ENCODE data around the gene CFAP74. TPM values are rescaled to one million over a fixed set of nuclear protein-coding genes. Genes with fewer than 3 reads are reported as not detected.

The CFAP74 gene
- total and polyA plus RNA-seq, 12 donors: 0.03 TPM; not detected in 11

DNA sequence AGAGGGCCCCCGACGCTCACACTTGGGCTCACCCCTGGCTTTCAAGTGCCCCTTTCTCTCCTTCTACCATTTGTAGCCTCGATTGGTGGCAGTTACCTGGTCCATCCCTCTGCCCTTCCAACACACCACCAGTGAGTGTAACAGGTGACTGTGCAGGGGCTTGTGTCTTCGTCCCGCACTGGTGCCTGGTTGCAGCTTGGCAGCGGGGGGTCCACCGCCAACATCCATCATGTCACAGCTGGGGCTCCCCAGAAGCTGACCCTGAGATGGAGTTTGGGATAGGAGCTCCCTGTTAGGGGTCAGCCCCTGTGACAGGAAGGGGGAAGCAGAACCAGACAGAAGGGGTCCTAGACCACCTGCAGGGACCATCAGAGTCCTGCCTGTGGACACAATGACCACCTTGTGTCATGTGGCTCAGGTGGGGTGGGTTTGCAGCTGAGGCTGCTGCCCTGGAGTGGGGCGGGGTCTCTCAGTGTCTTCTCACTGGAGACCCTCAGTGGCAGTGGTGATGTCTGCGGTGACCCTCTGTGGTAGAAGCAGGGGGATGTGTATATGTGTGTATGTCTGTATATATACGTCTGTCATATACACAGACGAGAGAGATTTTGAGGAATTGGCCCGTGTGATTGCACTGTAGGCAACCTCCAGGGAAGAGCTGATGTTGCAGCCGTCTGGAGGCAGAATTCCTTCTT is 92.1 kb downstream of the CFAP74 start:
- Histone ChIP-seq H3K36me3 (no peaks in the 10 kb centered on the region), H3K27ac (no peak overlapping the region), H3K4me1 (peaks cover 4 to 30% (median 22%) of the 10 kb centered on the region in 9 donors), H3K4me3 (no peak overlapping the region), H3K27me3 (no peaks in the 10 kb centered on the region), H3K9me3 (no peaks in the 10 kb centered on the region)
- intact Hi-C loops (cut with DNase I): no loop called here
- 88 to 91% methylated on average over 13 of the region's 13 CpGs for WGBS, 2 donors
- TF ChIP-seq, protein P1, sequence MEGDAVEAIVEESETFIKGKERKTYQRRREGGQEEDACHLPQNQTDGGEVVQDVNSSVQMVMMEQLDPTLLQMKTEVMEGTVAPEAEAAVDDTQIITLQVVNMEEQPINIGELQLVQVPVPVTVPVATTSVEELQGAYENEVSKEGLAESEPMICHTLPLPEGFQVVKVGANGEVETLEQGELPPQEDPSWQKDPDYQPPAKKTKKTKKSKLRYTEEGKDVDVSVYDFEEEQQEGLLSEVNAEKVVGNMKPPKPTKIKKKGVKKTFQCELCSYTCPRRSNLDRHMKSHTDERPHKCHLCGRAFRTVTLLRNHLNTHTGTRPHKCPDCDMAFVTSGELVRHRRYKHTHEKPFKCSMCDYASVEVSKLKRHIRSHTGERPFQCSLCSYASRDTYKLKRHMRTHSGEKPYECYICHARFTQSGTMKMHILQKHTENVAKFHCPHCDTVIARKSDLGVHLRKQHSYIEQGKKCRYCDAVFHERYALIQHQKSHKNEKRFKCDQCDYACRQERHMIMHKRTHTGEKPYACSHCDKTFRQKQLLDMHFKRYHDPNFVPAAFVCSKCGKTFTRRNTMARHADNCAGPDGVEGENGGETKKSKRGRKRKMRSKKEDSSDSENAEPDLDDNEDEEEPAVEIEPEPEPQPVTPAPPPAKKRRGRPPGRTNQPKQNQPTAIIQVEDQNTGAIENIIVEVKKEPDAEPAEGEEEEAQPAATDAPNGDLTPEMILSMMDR (IDR thresholded peaks at IDR 0.05): no peak
- no peak for DNase-seq
- ATAC-seq: no peak

DNA sequence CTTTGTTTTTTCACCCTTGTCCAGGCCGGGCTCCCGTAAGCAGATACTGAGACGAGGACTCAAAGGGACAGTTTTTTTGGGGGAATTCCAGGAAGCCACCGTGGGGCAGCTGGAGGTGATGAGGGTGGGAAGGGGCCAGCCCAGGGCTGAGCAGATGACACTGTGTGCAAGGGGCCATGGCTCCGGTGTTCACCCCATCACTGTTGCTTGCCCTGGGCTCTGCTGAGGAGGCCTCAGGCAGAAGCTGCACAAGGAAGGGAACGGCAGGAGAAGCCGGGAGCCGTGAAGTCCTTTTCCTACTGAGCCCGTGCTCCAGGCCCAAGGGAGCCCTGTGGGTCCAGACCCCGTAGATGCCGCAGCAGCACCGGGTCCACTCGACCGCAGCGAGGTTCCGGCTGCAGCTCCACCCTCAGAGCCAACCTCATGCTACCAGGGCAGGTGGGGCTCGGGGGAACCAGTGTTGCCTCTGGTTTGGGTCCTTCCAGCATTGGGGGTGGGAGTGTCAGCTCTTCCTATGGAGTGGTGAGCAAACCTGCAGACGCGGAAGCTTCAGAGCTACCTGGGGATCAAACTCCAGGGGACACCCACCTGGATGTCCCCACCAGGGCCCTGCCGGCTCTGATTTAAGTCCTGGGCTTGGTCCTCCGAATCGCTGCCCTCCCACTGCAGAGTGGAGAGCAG is 92.8 kb downstream of the CFAP74 start:
- Histone ChIP-seq H3K4me1 (peaks cover 4 to 37% (median 24%) of the 10 kb centered on the region in 9 donors), H3K36me3 (no peaks in the 10 kb centered on the region), H3K4me3 (no peak overlapping the region), H3K27me3 (no peaks in the 10 kb centered on the region), H3K27ac (no peak overlapping the region), H3K9me3 (no peaks in the 10 kb centered on the region)
- DNase-seq (no peak), ATAC-seq (no peak)
- intact Hi-C loops (cut with DNase I): no loop called here
- 94% methylated on average over 22 of the region's 22 CpGs for WGBS, 2 donors
- TF ChIP-seq, protein P1 (IDR thresholded peaks at IDR 0.05): no peak

DNA sequence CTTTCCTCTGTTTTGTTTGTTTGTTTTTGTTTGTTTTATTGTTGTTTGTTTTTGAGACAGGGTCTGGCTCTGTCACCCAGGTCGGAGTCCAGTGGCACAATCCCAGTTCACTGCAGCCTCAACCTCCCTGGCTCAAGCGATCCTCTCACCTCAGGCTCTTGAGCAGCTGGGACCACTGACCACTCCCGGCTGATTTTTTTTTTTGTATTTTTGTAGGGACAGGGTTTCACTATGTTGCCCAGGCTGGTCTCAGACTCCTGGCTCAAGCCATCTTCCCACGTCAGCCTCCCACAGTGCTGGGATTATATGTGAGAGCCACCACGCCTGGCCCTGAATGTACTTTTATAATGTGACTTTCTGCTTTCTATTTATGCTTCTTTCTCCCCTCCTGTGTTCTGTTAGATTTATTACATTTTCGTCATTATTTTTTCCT is 93.5 kb downstream of the CFAP74 start:
- no peaks in the 10 kb centered on the region for H3K9me3 ChIP-seq
- DNase-seq (no peak), ATAC-seq (no peak)
- no peaks in the 10 kb centered on the region for H3K36me3 ChIP-seq
- WGBS, 2 donors: 89 to 94% methylated on average over 6 of the region's 6 CpGs
- H3K4me3 ChIP-seq: peak overlapping the region in 8 of 10 donors; percentile 41 to 88 (median 72)
- peaks cover 4 to 38% (median 24%) of the 10 kb centered on the region in 9 donors for H3K4me1 ChIP-seq
- peak overlapping the region in 6 of 10 donors; percentile 88 to 95 (median 92) for H3K27ac ChIP-seq
- H3K27me3 ChIP-seq: no peaks in the 10 kb centered on the region
- intact Hi-C loops (cut with DNase I): no loop called here
- TF ChIP-seq, protein P1 (IDR thresholded peaks at IDR 0.05): no peak

DNA sequence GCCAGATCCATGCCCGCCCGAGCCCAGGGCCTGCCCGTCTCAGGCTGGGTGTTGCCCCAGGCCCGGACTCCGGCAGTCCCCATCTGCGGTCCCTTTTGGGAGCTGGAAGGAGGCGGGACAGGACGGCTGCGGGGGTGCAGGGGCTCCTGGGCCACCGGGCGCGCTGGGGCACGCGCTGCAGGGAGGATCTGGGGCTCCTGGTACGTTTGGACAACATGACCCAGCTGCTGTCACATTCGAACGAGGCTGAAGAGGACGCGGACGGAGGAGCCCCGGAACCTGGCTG is 95.1 kb downstream of the CFAP74 start:
- intact Hi-C loops (cut with DNase I): loop anchor here in 7 of 10 donors (5.0 to 10.0 kb wide), 5 partner anchors 51 to 151 kb away; partner anchors contain the start of gene NADK (in 4 of the 7)
- Histone ChIP-seq H3K36me3 (no peaks in the 10 kb centered on the region), H3K4me1 (peaks cover 4 to 38% (median 24%) of the 10 kb centered on the region in 9 donors), H3K4me3 (peak overlapping the region; percentile 42 to 88 (median 72)), H3K9me3 (no peaks in the 10 kb centered on the region), H3K27ac (peak overlapping the region; percentile 68 to 95 (median 90)), H3K27me3 (no peaks in the 10 kb centered on the region)
- ATAC-seq (peak in 6 of 8 donors; percentile 0 to 18 (median 6)), DNase-seq (no peak)
- TF ChIP-seq, protein P1 (IDR thresholded peaks at IDR 0.05): no peak
- 7 to 9% methylated on average over 21 of the region's 21 CpGs for WGBS, 2 donors
